Fibroblast of lung (primary cell): ENCODE data around the gene LGI1. TPM values are rescaled to one million over a fixed set of nuclear protein-coding genes. Genes with fewer than 3 reads are reported as not detected.

Experiments used
- DNase-seq, 2 donors: peaks; one replicate each; pipeline versions ENCODE4 v3.0.0 to v3.0.0-alpha.2; 2010; ENCODE audit warnings: low read depth in 2 of 2
- H2AFZ ChIP-seq: 2 replicates; pipeline ENCODE4 v1.5.1; 2012; ENCODE audit warnings: low read length, control low read depth, inconsistent platforms
- H3K27ac ChIP-seq: 2 replicates; pipeline ENCODE4 v1.5.1; 2011; ENCODE audit warnings: low read length, control low read depth; ENCODE audit not compliant: insufficient read depth
- H3K27me3 ChIP-seq: 2 replicates; pipeline ENCODE4 v1.5.1; 2011; ENCODE audit warnings: mild to moderate bottlenecking, low read length; ENCODE audit not compliant: control insufficient read depth, insufficient read depth
- H3K36me3 ChIP-seq: 2 replicates; pipeline ENCODE4 v1.5.1; 2011; ENCODE audit warnings: low read length; ENCODE audit not compliant: control insufficient read depth, insufficient read depth
- H3K4me1 ChIP-seq: 2 replicates; pipeline ENCODE4 v1.5.1; 2011; ENCODE audit warnings: low read length; ENCODE audit not compliant: control insufficient read depth, insufficient read depth; ENCODE audit errors: extremely low read depth
- H3K4me2 ChIP-seq: 2 replicates; pipeline ENCODE4 v1.5.1; 2011; ENCODE audit warnings: low read length, control low read depth; ENCODE audit not compliant: insufficient read depth; ENCODE audit errors: extremely low read depth
- H3K4me3 ChIP-seq, 4 experiments: fragments of 200-600 bp in 1 of 4; sonication (generic) in 1 of 4; replicated peaks in 1 of 4; 2 replicates each; pipeline ENCODE4 v1.5.1; 2011 to 2016; ENCODE audit warnings: low read length in 4 of 4, low read depth in 3 of 4, mild to moderate bottlenecking in 3 of 4, control low read depth in 2 of 4, inconsistent platforms in 1 of 4, mixed read lengths in 1 of 4; ENCODE audit not compliant: insufficient read depth in 1 of 4; ENCODE audit errors: control extremely low read depth in 1 of 4
- H3K79me2 ChIP-seq: 2 replicates; pipeline ENCODE4 v1.5.1; 2012; ENCODE audit warnings: mild to moderate bottlenecking, low read length, inconsistent platforms; ENCODE audit not compliant: control insufficient read depth, insufficient read depth
- H3K9ac ChIP-seq: 2 replicates; pipeline ENCODE4 v1.5.1; 2011; ENCODE audit warnings: mild to moderate bottlenecking, low read length, control low read depth; ENCODE audit not compliant: insufficient read depth
- H3K9me3 ChIP-seq: 2 replicates; pipeline ENCODE4 v1.5.1; 2012; ENCODE audit warnings: low read depth, low read length; ENCODE audit not compliant: control insufficient read depth, insufficient read depth
- H4K20me1 ChIP-seq: 2 replicates; pipeline ENCODE4 v1.5.1; 2011; ENCODE audit warnings: low read length; ENCODE audit not compliant: control insufficient read depth, insufficient read depth; ENCODE audit errors: extremely low read depth
- CTCF ChIP-seq, 2 donors: IDR thresholded peaks in 1 of 2; conservative IDR thresholded peaks in 1 of 2; 1 replicate in 1 of 2; 2 replicates in 1 of 2; pipeline ENCODE4 v1.5.1; 2011 to 2012; ENCODE audit warnings: low read length in 2 of 2, control low read depth in 1 of 2, inconsistent platforms in 1 of 2, low read depth in 1 of 2, mild to moderate bottlenecking in 1 of 2
- EZH2 ChIP-seq: IDR thresholded peaks from 2 replicates; pipeline ENCODE4 v1.5.1; 2012; ENCODE audit warnings: low read length, control low read depth, mild to moderate bottlenecking; ENCODE audit errors: missing control alignments
- polyA plus RNA-seq, 2 donors: library from polyadenylated mRNA; depleted of rRNA in 1 of 2; stranded (reverse) in 1 of 2; unstranded in 1 of 2; fragments of >200 nt; gene quantifications; 2 replicates each; pipeline ENCODE4 v1.2.1, GENCODE V29; 2011 to 2012; ENCODE audit warnings: missing spikeins in 1 of 2
- total RNA-seq: library from RNA; depleted of rRNA; stranded (reverse); fragments of >200 nt; gene quantifications from 2 replicates; pipeline ENCODE4 v1.2.1, GENCODE V29; 2014

The LGI1 gene
- total and polyA plus RNA-seq, 2 donors (not counting 1 experiment from before 2014, with no cell fraction given) = not detected

- H3K9ac ChIP-seq = no peak overlapping the region
- TF ChIP-seq CTCF (conservative IDR thresholded peaks at IDR 0.05 in 1 of 2, IDR thresholded peaks at IDR 0.05 in 1 of 2; ENCODE audit: low read depth in 1 of 2, low read length in 2 of 2) = no peak
- no peak for TF ChIP-seq EZH2
- no peaks in the 10 kb centered on the region for H4K20me1 ChIP-seq
- no peaks in the 10 kb centered on the region for H3K36me3 ChIP-seq
- no peak overlapping the region for H3K4me2 ChIP-seq
- DNase-seq = no peak
- peaks cover 4% of the 10 kb centered on the region for H3K27me3 ChIP-seq
- H3K79me2 ChIP-seq = no peaks in the 10 kb centered on the region
- H3K4me3 ChIP-seq = no peak overlapping the region
- H3K4me1 ChIP-seq = no peaks in the 10 kb centered on the region
- H2AFZ ChIP-seq = no peak overlapping the region
- no peaks in the 10 kb centered on the region for H3K9me3 ChIP-seq
- no peak overlapping the region for H3K27ac ChIP-seq
These were observed 16.0 kb downstream of the LGI1 start for GRCh38 chr10:93773705-93774104.

GRCh38 chr10:93775356-93775755 is 17.6 kb downstream of the LGI1 start:
- no peak for DNase-seq
- peaks cover 8% of the 10 kb centered on the region for H3K27me3 ChIP-seq

GRCh38 chr10:93777092-93777491 is 19.4 kb downstream of the LGI1 start:
- Histone ChIP-seq H3K36me3 (no peaks in the 10 kb centered on the region), H3K27ac (no peak overlapping the region), H3K4me1 (no peaks in the 10 kb centered on the region), H3K9ac (no peak overlapping the region), H3K27me3 (peaks cover 8% of the 10 kb centered on the region), H3K79me2 (no peaks in the 10 kb centered on the region), H3K4me2 (no peak overlapping the region), H4K20me1 (no peaks in the 10 kb centered on the region), H2AFZ (no peak overlapping the region), H3K9me3 (no peaks in the 10 kb centered on the region), H3K4me3 (no peak overlapping the region)
- no peak for TF ChIP-seq CTCF (conservative IDR thresholded peaks at IDR 0.05 in 1 of 2, IDR thresholded peaks at IDR 0.05 in 1 of 2; ENCODE audit: low read depth in 1 of 2, low read length in 2 of 2)
- TF ChIP-seq EZH2 = no peak
- DNase-seq = peak in 1 of 2 donors; percentile 15

More at GRCh38 chr10:93775356-93775755, 17.6 kb downstream of the LGI1 start:
- no peaks in the 10 kb centered on the region for H3K79me2 ChIP-seq
- H3K36me3 ChIP-seq = no peaks in the 10 kb centered on the region
- H3K4me3 ChIP-seq = no peak overlapping the region
- no peaks in the 10 kb centered on the region for H3K4me1 ChIP-seq
- H4K20me1 ChIP-seq = no peaks in the 10 kb centered on the region
- no peak overlapping the region for H3K9ac ChIP-seq
- H3K9me3 ChIP-seq = no peaks in the 10 kb centered on the region
- H2AFZ ChIP-seq = no peak overlapping the region
- no peak overlapping the region for H3K27ac ChIP-seq
- H3K4me2 ChIP-seq = no peak overlapping the region
- no peak for TF ChIP-seq CTCF (conservative IDR thresholded peaks at IDR 0.05 in 1 of 2, IDR thresholded peaks at IDR 0.05 in 1 of 2; ENCODE audit: low read depth in 1 of 2, low read length in 2 of 2)
- no peak for TF ChIP-seq EZH2
